UCSD-AML1 (cell line): ENCODE data around the gene DPYD.

ENCODE experiments used
- DNase-seq: peaks from one replicate; lab custom pipeline; 2025; ENCODE audit not compliant: unreplicated experiment; lab: John Stamatoyannopoulos, UW

Gene DPYD

GRCh38 chr1:97114842-97115241 lies 806.0 kb downstream of the DPYD start:
- no peak for DNase-seq

- DNase-seq: no peak
These were observed 808.4 kb downstream of the DPYD start for GRCh38 chr1:97112442-97112841.

GRCh38 chr1:97108179-97108578 lies 812.7 kb downstream of the DPYD start:
- DNase-seq: no peak

GRCh38 chr1:97105531-97105930 lies 815.3 kb downstream of the DPYD start:
- DNase-seq: no peak

- no peak for DNase-seq
These were observed 819.3 kb downstream of the DPYD start for GRCh38 chr1:97101509-97101908.

GRCh38 chr1:97097404-97097925 lies 823.4 kb downstream of the DPYD start:
- DNase-seq: no peak

GRCh38 chr1:97095764-97096163 lies 825.1 kb downstream of the DPYD start:
- no peak for DNase-seq

- no peak for DNase-seq
These were observed 826.4 kb downstream of the DPYD start for GRCh38 chr1:97094247-97094972.

GRCh38 chr1:97093741-97094140 lies 827.1 kb downstream of the DPYD start:
- no peak for DNase-seq

GRCh38 chr1:97092824-97093223 lies 828.0 kb downstream of the DPYD start:
- DNase-seq: no peak

GRCh38 chr1:97091679-97092078 lies 829.2 kb downstream of the DPYD start:
- no peak for DNase-seq

GRCh38 chr1:97091263-97091662 lies 829.6 kb downstream of the DPYD start:
- DNase-seq: no peak

GRCh38 chr1:97090725-97091124 lies 830.1 kb downstream of the DPYD start:
- DNase-seq: no peak

GRCh38 chr1:97089173-97089572 lies 831.7 kb downstream of the DPYD start:
- no peak for DNase-seq

- no peak for DNase-seq
These were observed 832.4 kb downstream of the DPYD start for GRCh38 chr1:97088391-97088790.

- DNase-seq: no peak
These were observed 836.3 kb downstream of the DPYD start for GRCh38 chr1:97084546-97084945.

GRCh38 chr1:97082160-97082848 lies 838.5 kb downstream of the DPYD start:
- no peak for DNase-seq

GRCh38 chr1:97078872-97079271 lies 842.0 kb downstream of the DPYD start:
- no peak for DNase-seq

GRCh38 chr1:97077221-97077620 lies 843.6 kb downstream of the DPYD start:
- no peak for DNase-seq

GRCh38 chr1:97074771-97075170 lies 846.1 kb downstream of the DPYD start:
- no peak for DNase-seq

GRCh38 chr1:97073936-97074335 lies 846.9 kb downstream of the DPYD start:
- no peak for DNase-seq

- no peak for DNase-seq
These were observed 847.7 kb downstream of the DPYD start for GRCh38 chr1:97073169-97073568.
